Spleen (tissue), 11 donors: ENCODE data around the gene ZNF552. TPM values are rescaled to one million over a fixed set of nuclear protein-coding genes. Genes with fewer than 3 reads are reported as not detected.
A peak's percentile ranks its signal among the peaks of the same experiment; 100 is the strongest.
"Not testable (repeated sequence)": the region's sequence is repeated elsewhere in the genome, so short reads cannot be mapped to it uniquely, and the experiment has no call there.

Experiments
- DNase-seq: peaks from one replicate; pipeline ENCODE4 v3.0.0-alpha.2; 2020
- H3K27ac ChIP-seq, 8 donors: fragments of 200-600 bp; sonication (generic) in 7 of 8; 1 replicate in 4 of 8; 2 replicates in 4 of 8; pipeline versions ENCODE4 v1.5.0 to v1.8.0; 2016 to 2021; ENCODE audit warnings: inconsistent platforms in 4 of 8, mild to moderate bottlenecking in 4 of 8, moderate library complexity in 1 of 8
- H3K27me3 ChIP-seq, 7 donors: fragments of 200-600 bp; sonication (generic) in 6 of 7; replicated peaks in 1 of 7; 1 replicate in 4 of 7; 2 replicates in 3 of 7; pipeline versions ENCODE4 v1.5.0 to v1.8.0; 2016 to 2021; ENCODE audit warnings: inconsistent platforms in 3 of 7, mild to moderate bottlenecking in 1 of 7
- H3K36me3 ChIP-seq, 6 donors: fragments of 200-600 bp; sonication (generic) in 5 of 6; 1 replicate in 4 of 6; 2 replicates in 2 of 6; pipeline versions ENCODE4 v1.5.0 to v1.8.0; 2016 to 2021; ENCODE audit warnings: inconsistent platforms in 2 of 6
- H3K4me1 ChIP-seq, 6 donors: fragments of 200-600 bp; sonication (generic) in 5 of 6; 1 replicate in 3 of 6; 2 replicates in 3 of 6; pipeline versions ENCODE4 v1.5.0 to v1.8.0; 2016 to 2021; ENCODE audit warnings: inconsistent platforms in 3 of 6
- H3K4me3 ChIP-seq, 8 donors: fragments of 200-600 bp; sonication (generic) in 7 of 8; 1 replicate in 4 of 8; 2 replicates in 4 of 8; pipeline versions ENCODE4 v1.5.0 to v1.8.0; 2016 to 2021; ENCODE audit warnings: inconsistent platforms in 4 of 8, mild to moderate bottlenecking in 4 of 8, moderate library complexity in 2 of 8
- H3K9me3 ChIP-seq, 8 donors: fragments of 200-600 bp; sonication (generic) in 7 of 8; 1 replicate in 4 of 8; 2 replicates in 4 of 8; pipeline versions ENCODE4 v1.5.0 to v1.8.0; 2016 to 2021; ENCODE audit warnings: inconsistent platforms in 4 of 8
- POLR2A ChIP-seq, 3 donors: fragments of 450-650 bp; IDR thresholded peaks; one replicate each; pipeline ENCODE4 v1.5.1; 2017; ENCODE audit warnings: antibody characterized with exemption in 3 of 3, mild to moderate bottlenecking in 1 of 3
- POLR2AphosphoS5 ChIP-seq, 3 donors: sonication (generic); formaldehyde crosslinking; IDR thresholded peaks; one replicate each; pipeline ENCODE4 v1.5.1; 2017; ENCODE audit warnings: antibody characterized with exemption in 3 of 3
- WGBS, 5 donors: extraction: QIAGEN DNeasy Blood & Tissue Kit in 3 of 5; methylation state at CpG; one replicate each; pipeline versions ENCODE4 v1.1.5 to v1.1.7; 2013 to 2018; 5-methylcytosine and 5-hydroxymethylcytosine counted together
- intact Hi-C: fragments of 100-400 bp; cut with DNase I; formaldehyde crosslinking; loops from one replicate; pipeline ENCODE4 v1.15.0; 2023; ENCODE audit warnings: low total_unique reads
- polyA plus RNA-seq, 3 donors: library from polyadenylated mRNA; stranded (reverse); fragments of 200-250 nt; gene quantifications; one replicate each; pipeline ENCODE4 v1.2.1, GENCODE V29; 2013
- total RNA-seq, 7 donors: library from RNA; depleted of rRNA in 3 of 7; stranded (reverse); fragments of >200 nt in 3 of 7; fragmentation: NEBNext Ultra II Directional in 4 of 7; extraction: Animal tissue kit (Norgen Biotek cat#: 25700) in 4 of 7; gene quantifications; one replicate each; pipeline versions ENCODE4 v1.1.0 to v1.2.1, GENCODE V29; 2016 to 2021
- TF ChIP-seq, protein P1 (sequence below), 11 experiments: fragments of 200-600 bp in 7 of 11; fragments of 450-650 bp in 4 of 11; sonication (generic) in 4 of 11; IDR thresholded peaks in 8 of 11; conservative IDR thresholded peaks in 3 of 11; 1 replicate in 7 of 11; 2 replicates in 4 of 11; pipeline versions ENCODE4 v1.4.0 to v1.8.0; 2016 to 2021; ENCODE audit warnings: antibody characterized with exemption in 11 of 11, inconsistent platforms in 4 of 11, mild to moderate bottlenecking in 1 of 11
- donor health status: healthy with polysubstance abuse.
- donor health status: DM: no; HTN: no; CAD: no; lungs with moderate emphysema.
- donor health status: DM: no; HTN: no; CAD: no.
- donor health status: Bipolar disorder and iron deficiency.
- donor health status: healthy.
- donor health status: DM: no; HTN: no; CAD: no.
- donor health status: DM: yes; HTN: yes; CAD: no.

Gene ZNF552
- total and polyA plus RNA-seq, 10 donors, result 2.9 to 20.8 (median 9.4) TPM

DNA sequence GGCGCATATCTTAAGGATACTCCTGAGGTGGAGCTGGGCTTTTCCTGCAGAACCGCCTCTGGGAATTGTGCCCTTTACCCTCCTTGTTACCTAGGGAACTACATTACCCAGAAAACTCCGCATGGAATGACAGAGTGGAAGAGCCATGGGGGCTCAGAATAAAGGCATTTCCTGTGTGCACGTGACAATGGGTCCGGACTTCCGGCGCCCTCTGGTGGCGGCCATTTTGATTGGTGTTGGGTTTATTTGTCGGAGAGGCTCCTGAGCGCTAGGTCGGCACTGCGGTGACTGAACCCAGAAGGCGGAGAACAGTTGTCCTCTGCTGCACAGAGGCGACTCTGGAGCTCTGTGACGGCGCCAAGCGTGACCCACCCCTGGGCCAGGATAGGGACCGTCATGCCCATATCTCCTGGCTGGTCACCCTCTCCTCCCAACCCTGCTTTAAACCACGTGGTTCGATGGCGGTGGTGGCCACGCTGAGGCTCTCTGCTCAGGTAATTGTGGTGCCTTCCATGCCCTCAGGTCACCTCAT is 15.4 kb upstream of the ZNF552 start, which contains the start of gene ZNF587B:
Gene ZNF587B, plus strand, starts transcription at position 229 of the 532 bp plus-strand sequence. Its CDS starts 230 bp downstream, at position 459.
- H3K4me1 ChIP-seq, result peaks cover 0 to 26% (median 11%) of the 10 kb centered on the region in 6 donors
- WGBS, 5 donors, result 46 to 77% (median 49%) methylated on average over 14 to 22 of the region's 22 CpGs
- TF ChIP-seq, protein P1, sequence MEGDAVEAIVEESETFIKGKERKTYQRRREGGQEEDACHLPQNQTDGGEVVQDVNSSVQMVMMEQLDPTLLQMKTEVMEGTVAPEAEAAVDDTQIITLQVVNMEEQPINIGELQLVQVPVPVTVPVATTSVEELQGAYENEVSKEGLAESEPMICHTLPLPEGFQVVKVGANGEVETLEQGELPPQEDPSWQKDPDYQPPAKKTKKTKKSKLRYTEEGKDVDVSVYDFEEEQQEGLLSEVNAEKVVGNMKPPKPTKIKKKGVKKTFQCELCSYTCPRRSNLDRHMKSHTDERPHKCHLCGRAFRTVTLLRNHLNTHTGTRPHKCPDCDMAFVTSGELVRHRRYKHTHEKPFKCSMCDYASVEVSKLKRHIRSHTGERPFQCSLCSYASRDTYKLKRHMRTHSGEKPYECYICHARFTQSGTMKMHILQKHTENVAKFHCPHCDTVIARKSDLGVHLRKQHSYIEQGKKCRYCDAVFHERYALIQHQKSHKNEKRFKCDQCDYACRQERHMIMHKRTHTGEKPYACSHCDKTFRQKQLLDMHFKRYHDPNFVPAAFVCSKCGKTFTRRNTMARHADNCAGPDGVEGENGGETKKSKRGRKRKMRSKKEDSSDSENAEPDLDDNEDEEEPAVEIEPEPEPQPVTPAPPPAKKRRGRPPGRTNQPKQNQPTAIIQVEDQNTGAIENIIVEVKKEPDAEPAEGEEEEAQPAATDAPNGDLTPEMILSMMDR (IDR thresholded peaks at IDR 0.05 in 8 of 11, conservative IDR thresholded peaks at IDR 0.05 in 3 of 11), result peak in 7 of 11 experiments; percentile 10 to 51 (median 28)
- TF ChIP-seq POLR2A (IDR thresholded peaks at IDR 0.05), result no peak
- TF ChIP-seq POLR2AphosphoS5 (IDR thresholded peaks at IDR 0.05), result peak; percentile 66 to 72 (median 71)
- H3K27ac ChIP-seq, result peak within 1 kb of the TSS in 7 of 8 donors; percentile 51 to 83 (median 73)
- peaks cover 0 to 40% (median 2%) of the 10 kb centered on the region in 6 donors for H3K36me3 ChIP-seq
- H3K27me3 ChIP-seq, result no peaks in the 10 kb centered on the region
- H3K9me3 ChIP-seq, result no peaks in the 10 kb centered on the region
- peak; percentile 84 for DNase-seq
- intact Hi-C loops, result no loop called here
- H3K4me3 ChIP-seq, result peak within 1 kb of the TSS; percentile 5 to 68 (median 38)

DNA sequence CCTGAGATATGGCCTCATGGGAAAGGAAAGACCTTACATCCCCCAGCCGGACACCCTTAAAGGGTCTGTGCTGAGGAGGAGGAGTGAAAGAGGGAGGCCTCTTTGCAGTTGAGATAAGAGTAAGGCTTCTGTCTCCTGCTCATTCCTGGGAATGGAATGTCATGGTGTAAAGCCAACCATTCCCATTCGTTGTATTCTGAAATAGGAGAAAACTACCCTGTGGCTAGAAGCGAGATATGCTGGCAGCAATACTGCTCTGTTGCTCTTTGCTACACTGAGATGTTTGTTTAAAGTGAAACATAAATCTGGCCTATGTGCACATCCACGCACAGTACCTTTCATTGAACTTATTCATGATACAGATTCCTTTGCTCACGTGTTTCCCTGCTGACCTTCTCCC is 14.6 kb upstream of the ZNF552 start:
- peaks cover 0 to 46% (median 2%) of the 10 kb centered on the region in 6 donors for H3K36me3 ChIP-seq
- H3K4me1 ChIP-seq, result peaks cover 0 to 26% (median 11%) of the 10 kb centered on the region in 6 donors
- peak overlapping the region in 1 of 8 donors; percentile 76 for H3K27ac ChIP-seq
- 82 to 95% (median 90%) methylated on average over 5 of the region's 5 CpGs for WGBS, 5 donors
- intact Hi-C loops, result no loop called here
- TF ChIP-seq POLR2AphosphoS5 (IDR thresholded peaks at IDR 0.05) (no peak), POLR2A (IDR thresholded peaks at IDR 0.05) (no peak)
- TF ChIP-seq, protein P1 (IDR thresholded peaks at IDR 0.05 in 8 of 11, conservative IDR thresholded peaks at IDR 0.05 in 3 of 11), result no peak
- no peaks in the 10 kb centered on the region for H3K27me3 ChIP-seq
- DNase-seq, result no peak
- H3K4me3 ChIP-seq, result no peak overlapping the region
- no peaks in the 10 kb centered on the region for H3K9me3 ChIP-seq

DNA sequence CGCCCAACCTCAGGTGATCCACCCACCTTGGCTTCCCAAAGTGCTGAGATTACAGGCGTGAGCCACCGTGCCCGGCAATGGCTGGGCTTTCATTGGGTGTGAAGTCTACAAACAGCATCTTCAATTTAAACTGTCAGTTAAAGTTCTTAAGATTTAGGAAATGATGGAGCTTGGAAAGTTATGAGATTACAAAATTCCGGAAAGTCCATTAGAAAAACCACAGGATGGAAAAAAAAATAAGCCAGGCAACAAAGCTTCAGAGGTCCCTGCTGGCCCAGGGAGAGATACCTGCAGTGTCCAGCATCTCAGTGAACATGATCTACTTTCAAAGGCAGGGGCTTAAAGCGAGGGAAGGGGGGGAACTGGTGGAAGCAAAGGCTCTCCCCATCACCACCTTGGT is 10.8 kb upstream of the ZNF552 start:
- peaks cover 0 to 35% (median 13%) of the 10 kb centered on the region in 6 donors for H3K4me1 ChIP-seq
- TF ChIP-seq, protein P1 (IDR thresholded peaks at IDR 0.05 in 8 of 11, conservative IDR thresholded peaks at IDR 0.05 in 3 of 11), result no peak
- TF ChIP-seq POLR2A (IDR thresholded peaks at IDR 0.05) (no peak), POLR2AphosphoS5 (IDR thresholded peaks at IDR 0.05) (no peak)
- DNase-seq, result no peak
- whole genome bisulfite sequencing, 5 donors, result 92 to 95% (median 95%) methylated on average over 6 of the region's 6 CpGs
- H3K4me3 ChIP-seq, result no peak overlapping the region
- no peak overlapping the region for H3K27ac ChIP-seq
- no peaks in the 10 kb centered on the region for H3K9me3 ChIP-seq
- intact Hi-C loops, result no loop called here
- H3K27me3 ChIP-seq, result no peaks in the 10 kb centered on the region
- peaks cover 0 to 64% (median 2%) of the 10 kb centered on the region in 6 donors for H3K36me3 ChIP-seq

DNA sequence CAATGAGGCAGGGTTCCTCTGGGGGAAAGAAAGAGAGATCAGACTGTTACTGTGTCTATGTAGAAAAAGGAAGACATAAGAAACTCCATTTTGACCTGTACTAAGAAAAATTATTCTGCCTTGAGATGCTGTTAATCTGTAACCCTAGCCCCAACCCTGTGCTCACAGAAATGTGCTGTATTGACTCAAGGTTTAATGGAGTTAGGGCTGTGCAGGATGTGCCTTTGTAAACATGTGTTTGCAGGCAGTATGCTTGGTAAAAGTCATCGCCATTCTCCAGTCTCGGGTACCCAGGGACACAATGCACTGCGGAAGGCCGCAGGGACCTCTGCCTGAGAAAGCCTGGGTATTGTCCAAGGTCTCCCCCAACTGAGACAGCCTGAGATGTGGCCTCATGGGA is 8.9 kb upstream of the ZNF552 start:
- 79 to 95% (median 90%) methylated on average over 4 of the region's 4 CpGs for WGBS, 5 donors
- Histone ChIP-seq H3K36me3 (peaks cover 0 to 56% (median 2%) of the 10 kb centered on the region in 6 donors), H3K4me1 (peaks cover 0 to 44% (median 25%) of the 10 kb centered on the region in 6 donors)
- H3K9me3 ChIP-seq, H3K27ac ChIP-seq, H3K4me3 ChIP-seq, DNase-seq, intact Hi-C loops, H3K27me3 ChIP-seq: not testable (repeated sequence)

DNA sequence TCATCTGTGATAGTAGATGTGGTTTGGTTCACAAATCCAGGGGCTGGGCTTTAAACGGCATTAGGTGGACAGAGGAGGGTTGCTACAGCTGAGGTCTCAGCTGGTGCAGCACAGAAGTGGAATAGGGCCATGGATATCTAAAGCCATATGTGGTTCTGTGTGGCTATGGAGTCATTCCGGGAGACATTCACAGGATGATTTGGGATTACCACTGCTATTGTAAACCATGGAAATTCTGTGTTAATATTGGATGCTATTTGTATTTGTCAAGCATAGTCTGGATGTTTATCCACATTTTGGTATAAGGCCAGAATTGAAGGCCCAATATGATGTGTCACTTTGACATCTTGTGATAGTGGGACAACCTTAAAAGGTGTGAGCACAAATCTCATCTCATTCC is 8.4 kb upstream of the ZNF552 start:
- H3K27ac ChIP-seq, DNase-seq, H3K4me3 ChIP-seq, H3K27me3 ChIP-seq, intact Hi-C loops, H3K9me3 ChIP-seq: not testable (repeated sequence)
- WGBS, 5 donors, result 73 to 91% (median 90%) methylated on average over 2 of the region's 2 CpGs
- H3K4me1 ChIP-seq, result peaks cover 0 to 48% (median 27%) of the 10 kb centered on the region in 6 donors
- peaks cover 0 to 56% (median 0%) of the 10 kb centered on the region in 6 donors for H3K36me3 ChIP-seq

DNA sequence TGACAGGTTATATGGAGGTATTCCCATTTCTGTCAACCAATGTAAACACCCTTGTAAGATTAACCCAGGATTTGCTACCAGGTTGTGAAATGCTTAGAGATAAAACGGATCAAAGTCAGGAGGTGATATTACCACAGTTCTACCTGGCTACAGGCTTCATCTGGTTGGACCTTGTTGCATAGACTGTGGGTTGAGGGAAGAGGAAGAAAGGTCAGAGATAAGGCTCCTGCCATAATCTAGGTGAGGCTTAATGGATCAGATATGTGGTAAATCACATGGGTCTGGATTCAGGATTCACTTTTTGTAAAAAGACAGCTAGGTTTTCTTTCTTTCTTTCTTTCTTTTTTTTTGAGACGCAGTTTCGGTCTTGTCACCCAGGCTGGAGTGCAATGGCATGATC is 6.8 kb upstream of the ZNF552 start:
- DNase-seq, intact Hi-C loops: not testable (repeated sequence)

DNA sequence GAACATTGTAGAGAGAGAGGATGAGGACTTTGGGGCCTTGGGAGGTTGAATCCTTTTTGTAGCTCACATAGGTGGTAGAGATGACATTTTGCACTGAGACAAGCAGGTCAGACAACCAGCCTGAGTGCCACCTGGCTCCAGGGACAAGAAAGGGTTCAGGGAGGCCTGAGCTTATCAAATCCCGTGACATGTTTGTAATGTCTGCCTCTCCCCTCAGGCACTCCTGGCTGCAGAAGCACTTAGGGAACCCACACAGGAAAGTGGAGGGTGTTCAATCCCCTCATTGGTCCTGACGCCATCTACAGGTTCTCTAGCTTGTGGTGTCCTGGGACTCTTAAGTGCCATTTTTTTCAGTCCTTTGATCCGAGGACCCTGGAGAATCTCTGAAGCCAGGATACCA is 6.4 kb upstream of the ZNF552 start:
- Histone ChIP-seq H3K4me1 (peaks cover 0 to 48% (median 27%) of the 10 kb centered on the region in 6 donors), H3K4me3 (peak overlapping the region in 1 of 8 donors; percentile 77), H3K36me3 (peaks cover 0 to 41% (median 0%) of the 10 kb centered on the region in 6 donors)
- H3K27ac ChIP-seq, DNase-seq, H3K27me3 ChIP-seq, H3K9me3 ChIP-seq, intact Hi-C loops: not testable (repeated sequence)
- WGBS, 5 donors, result 65 to 89% (median 79%) methylated on average over 2 to 3 of the region's 3 CpGs

More for the DNA sequence above, 6.8 kb upstream of the ZNF552 start:
- H3K9me3 ChIP-seq, H3K4me3 ChIP-seq, H3K27ac ChIP-seq, H3K27me3 ChIP-seq: not testable (repeated sequence)
- 87 to 100% (median 95%) methylated on average over 2 to 3 of the region's 3 CpGs for WGBS, 5 donors
- H3K4me1 ChIP-seq, result peaks cover 0 to 48% (median 27%) of the 10 kb centered on the region in 6 donors
- H3K36me3 ChIP-seq, result peaks cover 0 to 45% (median 0%) of the 10 kb centered on the region in 6 donors
